Measurements from ENCODE around the gene OOSP3. TPM values are rescaled to one million over a fixed set of nuclear protein-coding genes. Genes with fewer than 3 reads are reported as not detected.

The OOSP3 gene
- total RNA-seq, 1 donor from 2014 or later: not detected

DNA sequence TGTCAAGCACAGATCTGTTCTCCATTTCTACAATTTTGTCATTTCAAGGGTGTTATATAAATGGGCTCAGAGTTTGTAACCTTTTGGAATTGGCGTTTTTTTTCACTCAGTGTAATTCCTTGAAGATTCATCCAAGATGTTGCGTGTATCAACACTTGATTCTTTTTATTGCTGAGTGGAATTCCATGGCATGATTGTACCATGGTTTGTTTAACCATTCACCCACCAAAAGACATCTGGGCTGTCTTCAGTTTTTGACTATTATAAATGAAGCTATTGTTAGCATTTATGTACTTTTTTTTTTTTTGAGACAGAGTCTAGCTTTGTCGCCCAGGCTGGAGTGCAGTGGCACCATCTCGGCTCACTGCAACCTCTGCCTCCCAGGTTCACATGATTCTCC lies 62.5 kb downstream of the OOSP3 start:
- no peak for ATAC-seq
- no peak for DNase-seq (ENCODE audit: low spot score)

DNA sequence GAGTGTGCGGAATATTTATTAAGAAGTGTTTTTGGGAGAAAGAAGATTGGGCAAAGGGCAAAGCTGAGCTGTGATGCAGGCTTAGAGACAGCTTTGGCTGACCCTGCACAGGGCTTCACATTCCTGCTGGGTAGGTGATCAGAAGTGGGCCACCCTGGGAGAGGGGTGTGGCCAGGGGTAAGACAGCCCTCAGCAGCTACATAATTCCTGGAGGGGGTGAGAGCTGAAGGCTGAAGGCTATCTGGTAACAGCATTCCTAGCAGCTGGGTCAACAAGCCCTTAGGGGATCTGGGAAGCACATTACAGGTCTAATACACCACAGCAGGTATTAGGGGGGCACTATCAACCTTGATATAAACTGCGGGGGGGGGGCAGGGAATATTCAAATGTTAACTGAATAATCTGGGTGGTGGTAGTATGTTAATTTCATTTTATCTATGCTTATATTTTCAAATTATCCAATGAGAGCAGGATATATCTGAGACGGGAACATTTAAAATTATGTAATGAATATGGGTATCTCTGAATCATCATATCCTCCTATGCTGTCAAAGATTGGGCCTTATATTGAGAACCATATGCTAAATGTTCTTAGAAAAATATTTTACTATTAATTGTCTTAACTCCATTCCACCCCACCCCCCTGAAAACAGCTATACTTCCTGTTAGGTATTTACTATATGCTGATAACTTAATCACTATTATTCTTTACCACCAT lies 65.6 kb downstream of the OOSP3 start:
- DNase-seq (ENCODE audit: low spot score): no peak
- ATAC-seq: no peak

- ATAC-seq (no peak), DNase-seq (ENCODE audit: low spot score) (no peak)
Measured at GRCh38 chr11:59944720-59945119, 66.1 kb downstream of the OOSP3 start.

Other genes starting within 250 kb of the OOSP3 start
- gene PATL1, start 209.7 kb upstream of the OOSP3 start, total RNA-seq: 16.7 TPM
- not detected for gene OR10V1, start 164.9 kb upstream of the OOSP3 start, total RNA-seq
- gene STX3, start 123.4 kb upstream of the OOSP3 start, total RNA-seq: 3.8 TPM
- gene MRPL16, start 68.0 kb upstream of the OOSP3 start, total RNA-seq: 34.3 TPM
- not detected for gene CBLIF, start 33.3 kb upstream of the OOSP3 start, total RNA-seq
- 0.45 TPM for gene TCN1, start 12.3 kb upstream of the OOSP3 start, total RNA-seq
- gene OOSP1, start 59.6 kb downstream of the OOSP3 start, total RNA-seq: not detected
- gene OOSP4A, start 85.3 kb downstream of the OOSP3 start, total RNA-seq: not detected
- gene OOSP4B, start 138.4 kb downstream of the OOSP3 start, total RNA-seq: not detected
- gene OOSP2, start 161.6 kb downstream of the OOSP3 start, total RNA-seq: not detected
- 0.25 TPM for gene MS4A3, start 177.9 kb downstream of the OOSP3 start, total RNA-seq
- 0.15 TPM for gene MS4A2, start 209.9 kb downstream of the OOSP3 start, total RNA-seq